K562 (cell line): Measurements from ENCODE around the gene ANAPC2. TPM values are rescaled to one million over a fixed set of nuclear protein-coding genes. Genes with fewer than 3 reads are reported as not detected.

Experiments used
- ATAC-seq: fragments of 200-7000 bp; cut with Tn5 transposase; 3 replicates; pipeline ENCODE4 v1.9.1; 2020; ENCODE audit warnings: moderate library complexity
- BruUV-seq: library from RNA; stranded (reverse); fragments of 400-500 nt; replicated peaks from 2 replicates; lab custom pipeline; 2021; lab: Mats Ljungman, UMichigan
- CTCF ChIA-PET: fragments of 300-600 bp; formaldehyde crosslinking; extraction: SDS; loops from one replicate; lab custom pipeline; 2021; ENCODE audit warnings: low intra/inter-chr PET ratio; lab: Yijun Ruan, JAX
- POLR2A ChIA-PET: fragments of 300-600, 350-650 bp; sonication (Branson Sonifier 250); formaldehyde crosslinking; extraction: SDS; loops from one replicate; lab custom pipeline; 2021; ENCODE audit warnings: antibody characterized with exemption, inconsistent platforms; lab: Yijun Ruan, JAX
- DNase-seq, 4 experiments: peaks; one replicate each; pipeline versions ENCODE4 v3.0.0 to v3.0.0-alpha.2; 2011 to 2018; ENCODE audit warnings: low spot score in 3 of 4, mixed read lengths in 3 of 4; ENCODE audit errors: extremely low read depth in 1 of 4
- FAIRE-seq: peaks from 2 replicates; lab custom pipeline; 2011; peaks lifted over from hg19 to GRCh38; lab: Jason Lieb, UNC
- H2AFZ ChIP-seq: 2 replicates; pipeline ENCODE4 v1.6.0; 2011; ENCODE audit warnings: low read depth, low read length, control low read depth, inconsistent platforms
- H3K27ac ChIP-seq: fragments of 200-600 bp; 3 replicates; pipeline ENCODE4 v1.8.0; 2011; ENCODE audit warnings: low read depth, mild to moderate bottlenecking, control low read depth, inconsistent platforms, low read length, moderate library complexity, mixed read lengths; ENCODE audit errors: extremely low read depth
- H3K27me3 ChIP-seq, 2 experiments: fragments of 300-600 bp in 1 of 2; 2 replicates in 1 of 2; 3 replicates in 1 of 2; pipeline versions ENCODE4 v1.6.0 to v1.8.0; 2011; ENCODE audit warnings: inconsistent platforms in 2 of 2, low read length in 2 of 2, mild to moderate bottlenecking in 1 of 2, mixed read lengths in 1 of 2, moderate library complexity in 1 of 2; ENCODE audit not compliant: control insufficient read depth in 2 of 2, insufficient read depth in 2 of 2
- H3K36me3 ChIP-seq: fragments of 300-600 bp; 3 replicates; pipeline ENCODE4 v1.8.0; 2011; ENCODE audit warnings: mild to moderate bottlenecking, low read length, inconsistent platforms; ENCODE audit not compliant: control insufficient read depth, insufficient read depth
- H3K4me1 ChIP-seq, 2 experiments: fragments of 200-600 bp in 1 of 2; replicated peaks in 1 of 2; 2 replicates in 1 of 2; 3 replicates in 1 of 2; pipeline versions ENCODE4 v1.5.1 to v1.8.0; 2011; ENCODE audit warnings: inconsistent platforms in 2 of 2, low read length in 2 of 2, mild to moderate bottlenecking in 1 of 2, mixed read lengths in 1 of 2, moderate library complexity in 1 of 2; ENCODE audit not compliant: control insufficient read depth in 2 of 2, insufficient read depth in 2 of 2
- H3K4me2 ChIP-seq: 2 replicates; pipeline ENCODE4 v1.6.1; 2011; ENCODE audit warnings: low read length, control low read depth, inconsistent platforms, mixed read lengths; ENCODE audit not compliant: insufficient read depth
- H3K4me3 ChIP-seq: fragments of 200-600 bp; sonication (generic), shearing (Covaris generic); 2 replicates; pipeline ENCODE4 v1.5.1; 2016; ENCODE audit warnings: control low read depth, inconsistent platforms
- H3K79me2 ChIP-seq: fragments of 200-600 bp; 3 replicates; pipeline ENCODE4 v1.8.0; 2011; ENCODE audit warnings: low read length, inconsistent platforms; ENCODE audit not compliant: control insufficient read depth, insufficient read depth
- H3K9ac ChIP-seq, 2 experiments: 2 replicates each; pipeline versions ENCODE4 v1.6.0 to v1.6.1; 2011; ENCODE audit warnings: low read depth in 2 of 2, low read length in 2 of 2, control low read depth in 1 of 2, inconsistent platforms in 1 of 2, mild to moderate bottlenecking in 1 of 2, mixed read lengths in 1 of 2; ENCODE audit not compliant: insufficient read depth in 1 of 2
- H3K9me1 ChIP-seq: one replicate; pipeline ENCODE4 v1.6.0; 2011; ENCODE audit warnings: inconsistent platforms, mild to moderate bottlenecking, low read length, moderate library complexity; ENCODE audit not compliant: control insufficient read depth, insufficient read depth
- H3K9me3 ChIP-seq: replicated peaks from 2 replicates; pipeline ENCODE4 v1.5.1; 2011; ENCODE audit warnings: low read depth, low read length, inconsistent platforms; ENCODE audit not compliant: control insufficient read depth, insufficient read depth
- H4K20me1 ChIP-seq: replicated peaks from 2 replicates; pipeline ENCODE4 v1.6.1; 2011; ENCODE audit warnings: low read length, inconsistent platforms, mixed read lengths; ENCODE audit not compliant: control insufficient read depth, insufficient read depth
- CBFA2T2 ChIP-seq: fragments of 450-650 bp; conservative IDR thresholded peaks from 2 replicates; pipeline ENCODE4 v1.6.1; 2017; ENCODE audit warnings: mild to moderate bottlenecking
- CBX5 ChIP-seq: IDR thresholded peaks from 2 replicates; pipeline ENCODE4 v1.6.1; 2014; ENCODE audit warnings: low read depth, borderline replicate concordance
- EGR1 ChIP-seq: fragments of 450-650 bp; conservative IDR thresholded peaks from 2 replicates; pipeline ENCODE4 v1.6.1; 2017; ENCODE audit warnings: mild to moderate bottlenecking
- FOSL1 ChIP-seq: fragments of 200-800 bp; sonication (Bioruptor generic); conservative IDR thresholded peaks from 2 replicates; pipeline ENCODE4 v1.6.1; 2016; ENCODE audit warnings: missing genetic modification characterization, missing compliant biosample characterization
- HDAC1 ChIP-seq, 2 experiments: fragments of 450-650 bp; IDR thresholded peaks; 2 replicates each; pipeline ENCODE4 v1.6.1; 2016 to 2017; ENCODE audit warnings: inconsistent platforms in 1 of 2, mild to moderate bottlenecking in 1 of 2, moderate library complexity in 1 of 2
- PCBP1 ChIP-seq: fragments of 200-400 bp; formaldehyde crosslinking; IDR thresholded peaks from 2 replicates; pipeline ENCODE4 v1.6.1; 2018; ENCODE audit warnings: mild to moderate bottlenecking, low read depth, low read length; ENCODE audit not compliant: poor library complexity, severe bottlenecking
- POLR2AphosphoS5 ChIP-seq: IDR thresholded peaks from 2 replicates; pipeline ENCODE4 v1.6.1; 2011; ENCODE audit warnings: mild to moderate bottlenecking, low read depth, low read length, moderate library complexity; ENCODE audit not compliant: control insufficient read depth, insufficient read depth
- RBFOX2 ChIP-seq: fragments of 200-400 bp; formaldehyde crosslinking; IDR thresholded peaks from 2 replicates; pipeline ENCODE4 v1.6.1; 2017; ENCODE audit warnings: low read depth, mild to moderate bottlenecking, low read length, moderate library complexity
- SIRT6 ChIP-seq: IDR thresholded peaks from one replicate; pipeline ENCODE4 v1.6.1; 2012; ENCODE audit warnings: low read depth, mild to moderate bottlenecking, control low read depth, inconsistent platforms, low read length, moderate library complexity
- SMC3 ChIP-seq: conservative IDR thresholded peaks from 2 replicates; pipeline ENCODE4 v1.6.1; 2011; ENCODE audit warnings: low read depth, low read length, improper control_type of control experiment; ENCODE audit not compliant: insufficient read depth
- ZNF140 ChIP-seq: fragments of 250-450 bp; sonication (Bioruptor Pico); IDR thresholded peaks from 2 replicates; pipeline ENCODE4 v1.8.0; 2021; ENCODE audit warnings: moderate library complexity, mild to moderate bottlenecking, inconsistent platforms
- WGBS: fragments of 100-300 bp; shearing (Covaris generic); methylation state at CpG from one replicate; pipeline ENCODE4 v1.1.6; 2016; ENCODE audit warnings: low coverage, mixed read lengths; ENCODE audit not compliant: insufficient coverage; ENCODE audit errors: missing lambda C conversion rate; 5-methylcytosine and 5-hydroxymethylcytosine counted together
- in situ Hi-C: fragments of 300-500 bp; cut with MboI; formaldehyde crosslinking; loops from 4 replicates; pipeline ENCODE4 v1.15.0; 2018; ENCODE audit warnings: inconsistent platforms, mixed read lengths
- intact Hi-C: fragments of 100-400 bp; cut with micrococcal nuclease; formaldehyde crosslinking; loops from 2 replicates; pipeline ENCODE4 v1.14.2; 2022
- polyA plus RNA-seq, 8 experiments: library from polyadenylated mRNA; depleted of rRNA in 4 of 8; stranded (reverse) in 5 of 8; unstranded in 3 of 8; fragments of >200 nt; fragmentation: Nextera tagmentation in 2 of 8; fragmentation: Illumina TruSeq in 1 of 8; extraction: Ambion mirVana in 2 of 8; extraction: Trizol in 1 of 8; gene quantifications; 2 replicates each; pipeline versions ENCODE4 v1.2.1 to v1.2.3, GENCODE V29; 2011 to 2014; ENCODE audit warnings: inconsistent platforms in 1 of 8, missing spikeins in 1 of 8
- total RNA-seq, 7 experiments: library from RNA; depleted of rRNA in 6 of 7; stranded (reverse); fragments of >200 nt in 6 of 7; fragmentation: Illumina TruSeq in 2 of 7; extraction: Trizol in 2 of 7; gene quantifications; 2 replicates each; pipeline versions ENCODE4 v1.2.1 to v1.2.3, GENCODE V29; 2011 to 2021; ENCODE audit warnings: low replicate concordance in 1 of 7
- TF ChIP-seq, protein P1 (sequence below), 2 experiments: IDR thresholded peaks; 2 replicates each; pipeline ENCODE4 v1.6.1; 2011; ENCODE audit warnings: borderline replicate concordance in 1 of 2, control low read depth in 1 of 2, low read depth in 1 of 2, low read length in 1 of 2, mild to moderate bottlenecking in 1 of 2, mixed read lengths in 1 of 2, moderate library complexity in 1 of 2; ENCODE audit not compliant: insufficient read depth in 1 of 2, insufficient read length in 1 of 2, poor library complexity in 1 of 2, severe bottlenecking in 1 of 2; ENCODE audit errors: extremely low read depth in 1 of 2
- TF ChIP-seq, protein P2 (sequence below): sonication (generic); formaldehyde crosslinking; IDR thresholded peaks from 2 replicates; pipeline ENCODE4 v1.8.1; 2023; ENCODE audit warnings: mild to moderate bottlenecking, missing genetic modification reagents
- TF ChIP-seq, protein P3 (sequence below): fragments of 450-650 bp; formaldehyde crosslinking; IDR thresholded peaks from 2 replicates; pipeline ENCODE4 v1.4.0; 2020; ENCODE audit warnings: mild to moderate bottlenecking
- TF ChIP-seq, protein P4 (sequence below): sonication (generic); formaldehyde crosslinking; IDR thresholded peaks from 2 replicates; pipeline ENCODE4 v1.8.0; 2022; ENCODE audit warnings: mild to moderate bottlenecking, low read depth, missing genetic modification reagents

ANAPC2 gene
- total and polyA plus RNA-seq, 9 of the 15 experiments (the other 6 are each of a cell fraction or from before 2014, with no cell fraction given), result 0.11 to 56.5 (median 17.1) TPM; not detected in 1

DNA sequence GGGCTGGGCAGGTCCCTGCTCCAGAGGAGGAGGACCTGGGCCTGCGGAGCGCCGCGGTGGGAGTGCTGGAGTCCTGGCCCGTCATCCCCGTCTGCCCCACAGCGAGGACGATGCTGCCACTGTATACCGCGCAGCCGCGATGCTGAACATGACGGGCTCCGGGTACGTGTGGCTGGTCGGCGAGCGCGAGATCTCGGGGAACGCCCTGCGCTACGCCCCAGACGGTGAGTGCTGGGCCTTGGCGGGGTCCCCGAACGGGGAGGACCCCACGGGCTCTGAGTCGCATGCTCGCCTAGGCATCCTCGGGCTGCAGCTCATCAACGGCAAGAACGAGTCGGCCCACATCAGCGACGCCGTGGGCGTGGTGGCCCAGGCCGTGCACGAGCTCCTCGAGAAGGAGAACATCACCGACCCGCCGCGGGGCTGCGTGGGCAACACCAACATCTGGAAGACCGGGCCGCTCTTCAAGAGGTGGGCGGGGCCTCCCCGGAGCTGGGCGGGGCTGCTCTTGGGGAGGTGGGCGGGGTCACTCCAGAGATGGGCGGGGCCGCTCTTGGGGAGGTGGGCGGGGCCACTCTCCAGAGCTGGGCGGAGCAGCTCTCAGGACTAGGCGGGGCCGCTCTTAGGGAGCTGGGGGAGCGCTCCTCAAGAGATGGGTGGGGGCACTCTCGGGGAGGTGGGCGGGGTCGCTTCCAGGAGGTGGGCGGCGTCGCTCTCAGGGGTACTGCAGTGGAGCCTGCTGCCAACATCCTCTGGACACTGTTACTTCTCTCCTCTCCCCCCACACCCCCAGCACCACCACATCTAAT is 31.6 kb downstream of the ANAPC2 start:
- Histone ChIP-seq H2AFZ (peak overlapping the region; percentile 78), H3K27ac (no peak overlapping the region), H3K9me3 (no peaks in the 10 kb centered on the region; the same call in 1 of the 2 replicates), H3K36me3 (no peaks in the 10 kb centered on the region), H3K9me1 (no peaks in the 10 kb centered on the region), H3K4me1 (peaks cover 18 to 60% of the 10 kb centered on the region in 2 experiments; a peak in 4 of 5 replicates), H3K79me2 (no peaks in the 10 kb centered on the region), H3K4me2 (peak overlapping the region; percentile 79), H4K20me1 (0 out of 2 replicates have a peak, but pooled peaks cover 8% of the 10 kb centered on the region), H3K4me3 (0 out of 2 replicates have a peak overlapping the region, but pooled peaks have one; percentile 2), H3K27me3 (no peaks in the 10 kb centered on the region; a peak in 1 of 5 replicates), H3K9ac (peak overlapping the region in 1 of 2 experiments; percentile 74; a peak in 2 of 4 replicates)
- ATAC-seq (peak; percentile 94), FAIRE-seq (peak; percentile 66), DNase-seq (peak; percentile 86 to 95 (median 92))
- intact Hi-C loops, result no loop called here
- 4% methylated on average over 32 of the region's 65 CpGs for WGBS
- POLR2A ChIA-PET, result interaction anchor here (0.7 to 1.4 kb wide), 5 partner anchors 14 to 84 kb away, joined by 3 to 5 read pairs (median 3); partner anchors contain the start of gene TUBB4B
- BruUV-seq, result no TSS peak
- in situ Hi-C loops, result no loop called here
- CTCF ChIA-PET, result no interaction called here
- TF ChIP-seq, protein P1, sequence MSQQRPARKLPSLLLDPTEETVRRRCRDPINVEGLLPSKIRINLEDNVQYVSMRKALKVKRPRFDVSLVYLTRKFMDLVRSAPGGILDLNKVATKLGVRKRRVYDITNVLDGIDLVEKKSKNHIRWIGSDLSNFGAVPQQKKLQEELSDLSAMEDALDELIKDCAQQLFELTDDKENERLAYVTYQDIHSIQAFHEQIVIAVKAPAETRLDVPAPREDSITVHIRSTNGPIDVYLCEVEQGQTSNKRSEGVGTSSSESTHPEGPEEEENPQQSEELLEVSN (IDR thresholded peaks at IDR 0.05; ENCODE audit: borderline replicate concordance in 1 of 2, extremely low read depth in 1 of 2, insufficient read depth in 1 of 2, insufficient read length in 1 of 2, low read depth in 1 of 2, low read length in 1 of 2, poor library complexity in 1 of 2, severe bottlenecking in 1 of 2), result peak in 1 of 2 experiments; percentile 50
- peak in 1 of 2 experiments; percentile 12; a peak in 1 of 4 replicates for TF ChIP-seq HDAC1 (IDR thresholded peaks at IDR 0.05)
- TF ChIP-seq, protein P2, sequence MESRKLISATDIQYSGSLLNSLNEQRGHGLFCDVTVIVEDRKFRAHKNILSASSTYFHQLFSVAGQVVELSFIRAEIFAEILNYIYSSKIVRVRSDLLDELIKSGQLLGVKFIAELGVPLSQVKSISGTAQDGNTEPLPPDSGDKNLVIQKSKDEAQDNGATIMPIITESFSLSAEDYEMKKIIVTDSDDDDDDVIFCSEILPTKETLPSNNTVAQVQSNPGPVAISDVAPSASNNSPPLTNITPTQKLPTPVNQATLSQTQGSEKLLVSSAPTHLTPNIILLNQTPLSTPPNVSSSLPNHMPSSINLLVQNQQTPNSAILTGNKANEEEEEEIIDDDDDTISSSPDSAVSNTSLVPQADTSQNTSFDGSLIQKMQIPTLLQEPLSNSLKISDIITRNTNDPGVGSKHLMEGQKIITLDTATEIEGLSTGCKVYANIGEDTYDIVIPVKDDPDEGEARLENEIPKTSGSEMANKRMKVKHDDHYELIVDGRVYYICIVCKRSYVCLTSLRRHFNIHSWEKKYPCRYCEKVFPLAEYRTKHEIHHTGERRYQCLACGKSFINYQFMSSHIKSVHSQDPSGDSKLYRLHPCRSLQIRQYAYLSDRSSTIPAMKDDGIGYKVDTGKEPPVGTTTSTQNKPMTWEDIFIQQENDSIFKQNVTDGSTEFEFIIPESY (CRISPR knock-in tag), result peak; percentile 95
- TF ChIP-seq EGR1, result peak; percentile 67
- TF ChIP-seq SMC3, result no peak
- TF ChIP-seq FOSL1 (tag), result no peak
- no peak for TF ChIP-seq CBX5
- TF ChIP-seq, protein P3, sequence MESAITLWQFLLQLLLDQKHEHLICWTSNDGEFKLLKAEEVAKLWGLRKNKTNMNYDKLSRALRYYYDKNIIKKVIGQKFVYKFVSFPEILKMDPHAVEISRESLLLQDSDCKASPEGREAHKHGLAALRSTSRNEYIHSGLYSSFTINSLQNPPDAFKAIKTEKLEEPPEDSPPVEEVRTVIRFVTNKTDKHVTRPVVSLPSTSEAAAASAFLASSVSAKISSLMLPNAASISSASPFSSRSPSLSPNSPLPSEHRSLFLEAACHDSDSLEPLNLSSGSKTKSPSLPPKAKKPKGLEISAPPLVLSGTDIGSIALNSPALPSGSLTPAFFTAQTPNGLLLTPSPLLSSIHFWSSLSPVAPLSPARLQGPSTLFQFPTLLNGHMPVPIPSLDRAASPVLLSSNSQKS (CRISPR knock-in tag), result no peak
- no peak for TF ChIP-seq RBFOX2
- TF ChIP-seq PCBP1, result peak; percentile 23
- TF ChIP-seq SIRT6, result no peak
- TF ChIP-seq, protein P4, sequence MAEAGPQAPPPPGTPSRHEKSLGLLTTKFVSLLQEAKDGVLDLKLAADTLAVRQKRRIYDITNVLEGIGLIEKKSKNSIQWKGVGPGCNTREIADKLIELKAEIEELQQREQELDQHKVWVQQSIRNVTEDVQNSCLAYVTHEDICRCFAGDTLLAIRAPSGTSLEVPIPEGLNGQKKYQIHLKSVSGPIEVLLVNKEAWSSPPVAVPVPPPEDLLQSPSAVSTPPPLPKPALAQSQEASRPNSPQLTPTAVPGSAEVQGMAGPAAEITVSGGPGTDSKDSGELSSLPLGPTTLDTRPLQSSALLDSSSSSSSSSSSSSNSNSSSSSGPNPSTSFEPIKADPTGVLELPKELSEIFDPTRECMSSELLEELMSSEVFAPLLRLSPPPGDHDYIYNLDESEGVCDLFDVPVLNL (CRISPR knock-in tag), result no peak
- TF ChIP-seq ZNF140 (CRISPR knock-in tag), result no peak
- TF ChIP-seq POLR2AphosphoS5, result no peak
- TF ChIP-seq CBFA2T2, result no peak
